Measurements from ENCODE around the gene FUT1.
"Not testable (repeated sequence)": the region's sequence is repeated elsewhere in the genome, so short reads cannot be mapped to it uniquely, and the experiment has no call there.

FUT1 gene

DNA sequence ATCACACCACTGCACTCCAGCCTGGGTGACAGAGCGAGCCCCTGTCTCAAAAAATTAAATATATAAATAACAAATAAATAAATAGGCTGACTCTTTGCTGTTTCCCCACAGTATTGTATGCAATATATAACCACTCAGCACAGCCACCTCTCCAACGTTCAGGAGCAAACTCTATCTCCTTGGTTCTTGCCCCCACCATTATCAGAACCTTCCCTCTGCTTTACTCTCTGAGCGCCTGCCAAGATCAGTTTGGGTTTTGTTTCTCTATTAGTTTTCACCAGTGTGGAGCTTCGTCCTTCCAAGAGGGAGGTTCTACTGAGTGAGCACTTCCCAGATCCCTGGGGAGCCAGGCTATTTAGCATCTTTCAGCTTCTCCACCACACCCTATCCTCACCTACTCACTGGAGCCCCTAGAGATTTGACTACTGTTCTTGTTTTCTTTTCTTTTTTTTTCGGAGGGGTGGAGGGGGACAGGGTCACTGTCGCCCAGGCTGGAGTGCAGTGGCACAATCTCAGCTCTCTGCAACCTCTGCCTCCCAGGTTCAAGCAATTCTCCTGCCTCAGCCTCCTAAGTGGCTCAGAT lies 15.8 kb upstream of the FUT1 start:
- not testable (repeated sequence) for DNase-seq

DNA sequence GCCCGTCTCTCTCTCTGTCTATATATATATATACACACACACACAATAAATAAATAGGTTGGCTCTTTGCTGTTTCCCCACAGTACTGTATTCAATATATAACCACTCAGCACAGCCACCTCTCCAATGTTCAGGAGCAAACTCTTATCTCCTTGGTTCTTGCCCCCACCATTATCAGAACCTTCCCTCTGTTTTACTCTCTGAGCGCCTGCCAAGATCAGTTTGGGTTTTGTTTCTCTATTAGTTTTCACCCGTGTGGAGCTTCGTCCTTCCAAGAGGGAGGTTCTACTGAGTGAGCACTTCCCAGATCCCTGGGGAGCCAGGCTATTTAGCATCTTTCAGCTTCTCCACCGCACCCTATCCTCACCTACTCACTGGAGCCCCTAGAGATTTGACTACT lies 13.4 kb upstream of the FUT1 start:
- DNase-seq = not testable (repeated sequence)

DNA sequence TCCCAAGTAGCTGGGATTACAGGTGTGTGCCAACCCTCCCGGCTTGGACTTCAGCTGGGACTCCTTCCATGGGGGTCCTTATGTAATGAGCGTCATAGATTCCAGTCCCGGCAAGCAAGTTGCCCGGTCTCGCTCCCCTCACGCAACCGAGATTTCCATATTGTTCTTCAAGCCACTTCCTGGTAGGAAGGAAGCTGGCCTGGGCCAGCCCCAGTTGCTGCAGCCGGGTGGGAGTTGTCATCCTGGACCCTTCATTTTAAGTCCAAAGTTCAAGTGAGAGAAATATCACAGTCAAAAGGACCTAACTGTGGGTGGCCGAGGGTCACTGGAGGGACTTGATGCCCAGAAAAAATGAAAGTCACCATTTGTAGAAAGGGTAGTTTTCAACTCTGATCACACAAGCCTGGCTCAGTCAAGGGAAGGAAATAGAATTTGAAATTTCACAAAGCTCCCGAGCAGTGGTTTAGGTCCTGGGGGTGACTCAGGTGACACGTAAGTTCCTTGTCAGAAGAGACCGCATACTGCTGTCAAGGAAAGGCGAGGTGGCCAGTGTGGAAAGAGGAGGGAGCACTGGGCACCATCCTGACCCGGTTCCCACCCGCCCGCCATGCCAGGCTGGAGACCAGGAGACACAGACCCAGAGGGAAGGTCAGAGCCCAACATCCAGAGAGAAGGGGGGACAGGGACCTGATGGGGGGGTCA lies 8.2 kb upstream of the FUT1 start:
- no peak for DNase-seq

DNA sequence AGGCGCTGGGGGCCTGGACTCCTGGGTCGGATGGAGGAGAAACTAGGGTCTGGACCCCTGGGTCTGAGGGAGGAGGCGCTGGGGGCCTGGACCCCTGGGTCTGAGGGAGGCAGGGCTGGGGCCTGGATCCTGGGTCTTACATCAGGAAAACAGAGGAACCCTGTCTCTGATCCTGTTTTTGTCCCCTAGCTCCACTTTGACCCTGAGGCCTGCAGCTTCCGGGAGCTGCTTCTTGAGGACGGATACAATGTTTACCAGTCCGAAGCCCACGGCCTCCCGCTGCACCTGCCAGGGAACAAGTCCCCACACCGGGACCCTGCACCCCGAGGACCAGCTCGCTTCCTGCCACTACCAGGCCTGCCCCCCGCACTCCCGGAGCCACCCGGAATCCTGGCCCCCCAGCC lies 5.3 kb upstream of the FUT1 start:
- no peak for DNase-seq

DNA sequence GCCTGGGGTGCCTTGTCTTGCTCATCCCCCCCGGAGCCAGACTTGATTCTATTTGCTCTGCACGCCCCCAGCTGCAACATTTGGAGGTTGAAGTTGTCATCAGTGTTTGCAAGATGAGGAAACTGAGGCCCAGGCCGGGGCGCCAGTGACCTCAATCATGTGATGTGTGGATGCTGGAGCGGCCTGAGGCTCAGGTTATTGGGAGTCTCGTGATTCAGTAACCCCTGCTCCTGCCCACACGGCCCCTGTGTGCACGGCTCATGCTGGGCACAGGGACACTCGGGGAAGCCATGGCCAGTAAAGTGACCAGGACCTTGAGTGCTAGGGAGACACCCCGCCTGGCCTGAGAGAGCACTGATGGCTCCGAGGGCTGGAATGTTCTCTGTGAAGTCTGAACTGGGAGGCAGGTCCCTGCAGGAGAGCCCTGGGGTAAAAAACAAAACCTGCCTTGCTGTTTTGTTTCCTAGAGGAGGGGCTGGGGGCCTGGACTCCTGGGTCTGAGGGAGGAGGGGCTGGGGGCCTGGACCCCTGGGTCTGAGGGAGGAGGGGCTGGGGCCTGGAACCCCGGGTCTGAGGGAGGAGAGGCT lies 4.7 kb upstream of the FUT1 start:
- DNase-seq = no peak

DNA sequence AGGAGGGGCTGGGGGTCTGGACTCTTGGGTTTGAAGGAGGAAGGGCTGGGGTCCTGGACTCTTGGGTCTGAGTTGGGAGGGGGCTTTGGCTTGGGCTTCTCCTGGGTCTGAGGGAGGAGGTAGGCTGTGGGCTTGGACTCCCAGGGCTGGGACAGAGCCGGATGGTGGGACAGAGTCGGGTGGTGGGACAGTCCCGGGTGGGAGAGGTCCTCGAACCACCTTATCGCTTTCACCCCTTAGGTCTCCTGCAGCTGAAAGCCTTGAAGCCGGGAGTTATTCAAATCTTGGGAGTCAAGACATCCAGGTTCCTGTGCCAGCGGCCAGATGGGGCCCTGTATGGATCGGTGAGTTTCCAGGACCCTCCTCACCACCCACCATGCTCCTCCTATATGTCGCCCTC lies 4.2 kb upstream of the FUT1 start:
- no peak for DNase-seq

DNA sequence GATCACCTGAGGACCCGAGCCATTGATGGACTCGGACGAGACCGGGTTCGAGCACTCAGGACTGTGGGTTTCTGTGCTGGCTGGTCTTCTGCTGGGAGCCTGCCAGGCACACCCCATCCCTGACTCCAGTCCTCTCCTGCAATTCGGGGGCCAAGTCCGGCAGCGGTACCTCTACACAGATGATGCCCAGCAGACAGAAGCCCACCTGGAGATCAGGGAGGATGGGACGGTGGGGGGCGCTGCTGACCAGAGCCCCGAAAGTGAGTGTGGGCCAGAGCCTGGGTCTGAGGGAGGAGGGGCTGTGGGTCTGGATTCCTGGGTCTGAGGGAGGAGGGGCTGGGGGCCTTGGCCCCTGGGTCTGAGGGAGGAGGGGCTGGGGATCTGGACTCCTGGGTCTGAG lies 3.8 kb upstream of the FUT1 start:
- DNase-seq = no peak

DNA sequence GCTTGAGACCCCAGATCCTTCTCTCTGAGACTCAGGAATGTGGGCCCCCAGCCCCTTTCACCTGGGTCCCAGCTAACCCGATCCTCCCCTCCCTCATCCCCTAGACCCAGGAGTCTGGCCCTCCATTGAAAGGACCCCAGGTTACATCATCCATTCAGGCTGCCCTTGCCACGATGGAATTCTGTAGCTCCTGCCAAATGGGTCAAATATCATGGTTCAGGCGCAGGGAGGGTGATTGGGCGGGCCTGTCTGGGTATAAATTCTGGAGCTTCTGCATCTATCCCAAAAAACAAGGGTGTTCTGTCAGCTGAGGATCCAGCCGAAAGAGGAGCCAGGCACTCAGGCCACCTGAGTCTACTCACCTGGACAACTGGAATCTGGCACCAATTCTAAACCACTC lies 3.3 kb upstream of the FUT1 start:
- DNase-seq = no peak

DNA sequence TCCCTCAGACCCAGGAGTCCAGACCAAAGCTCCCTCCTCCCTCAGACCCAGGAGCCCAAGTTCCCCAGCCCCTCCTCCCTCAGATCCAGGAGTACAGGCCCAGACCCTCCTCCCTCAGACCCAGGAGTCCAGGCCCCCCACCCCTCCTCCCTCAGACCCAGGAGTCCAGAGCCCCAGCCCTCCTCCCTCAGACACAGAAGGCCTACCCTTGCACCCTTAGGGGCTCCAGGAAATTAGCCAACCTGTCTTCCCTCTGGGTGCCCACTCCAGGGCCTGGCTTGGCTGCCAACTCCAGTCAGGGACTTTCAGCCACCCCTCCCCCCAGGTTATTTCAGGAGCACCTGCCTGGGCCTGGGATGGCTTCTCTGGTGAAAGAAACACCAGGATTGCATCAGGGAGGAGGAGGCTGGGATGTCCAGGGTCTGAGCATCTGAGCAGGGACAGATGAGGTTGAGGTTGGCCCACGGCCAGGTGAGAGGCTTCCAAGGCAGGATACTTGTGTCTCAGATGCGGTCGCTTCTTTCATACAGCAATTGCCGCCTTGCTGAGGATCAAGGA lies 2.7 kb upstream of the FUT1 start, which contains the start of gene FGF21:
TSS of gene FGF21 (plus strand) at position 441 of the 558 bp plus-strand sequence. CDS start 713 bp downstream, outside the sequence.
- DNase-seq = no peak

DNA sequence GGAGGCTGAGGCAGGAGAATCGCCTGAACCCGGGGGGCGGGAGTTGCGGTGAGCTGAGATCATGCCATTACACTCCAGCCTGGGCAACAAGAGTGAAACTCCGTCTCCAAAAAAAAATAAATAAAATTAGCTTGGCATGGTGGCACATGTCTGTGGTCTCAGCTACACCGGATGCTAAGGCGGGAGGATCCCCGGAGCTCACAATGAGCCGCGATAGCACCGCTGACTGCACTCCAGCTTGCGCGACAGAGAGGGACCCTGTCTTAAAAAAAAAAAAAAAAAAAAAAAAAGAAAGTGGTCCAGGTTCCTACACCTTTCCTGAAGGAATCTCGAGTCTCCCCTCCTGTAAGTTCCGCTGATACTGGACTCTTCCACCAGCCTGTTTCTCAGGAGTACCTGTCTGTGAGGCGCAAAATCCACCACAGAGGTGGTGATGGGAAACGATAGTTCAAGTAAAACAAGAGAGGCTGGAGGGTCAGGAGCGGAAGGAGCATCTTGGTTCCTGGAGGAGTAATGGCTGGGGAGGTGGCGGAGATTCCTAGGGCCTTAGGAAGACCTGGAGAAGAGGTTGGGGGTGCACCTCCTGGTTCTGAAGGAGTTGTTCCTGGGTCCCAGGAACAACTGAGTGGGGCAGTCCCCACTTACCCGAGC lies 471 bp downstream of the FUT1 start:
- no peak for DNase-seq

DNA sequence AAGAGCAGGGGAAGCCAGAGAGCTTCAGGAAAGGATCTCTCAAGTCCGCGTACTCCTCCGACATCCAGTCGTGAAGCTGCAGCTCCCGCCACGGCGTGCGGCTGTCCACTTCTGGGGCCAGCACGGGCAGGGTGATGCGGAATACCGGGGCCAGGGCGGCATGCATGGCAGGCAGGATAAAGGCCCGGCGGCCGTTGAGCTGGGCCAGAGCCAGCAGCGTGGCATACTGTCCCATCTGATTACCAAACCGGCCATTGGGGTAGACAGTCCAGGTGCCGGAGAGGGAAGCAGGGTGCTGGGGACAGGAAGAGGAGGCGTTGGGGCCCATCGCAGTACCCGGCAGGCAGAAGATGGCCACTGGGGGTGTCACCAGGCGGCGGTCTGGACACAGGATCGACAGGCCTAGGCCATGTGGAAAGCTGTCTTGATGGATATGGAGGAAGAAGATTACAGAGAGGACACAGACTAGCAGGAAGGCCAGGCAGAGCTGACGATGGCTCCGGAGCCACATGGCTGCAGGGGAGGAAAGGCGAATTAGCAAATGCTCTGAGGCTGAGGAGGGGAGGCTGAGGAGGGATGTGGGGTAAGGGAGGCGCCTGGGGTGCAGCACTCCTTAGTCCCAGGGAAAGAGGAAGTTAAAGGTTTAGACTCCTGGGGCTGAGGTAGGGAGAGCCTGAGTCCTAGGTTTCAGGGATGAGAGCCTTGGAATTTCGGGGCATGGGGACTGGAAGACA lies 1.5 kb downstream of the FUT1 start:
- no peak for DNase-seq

DNA sequence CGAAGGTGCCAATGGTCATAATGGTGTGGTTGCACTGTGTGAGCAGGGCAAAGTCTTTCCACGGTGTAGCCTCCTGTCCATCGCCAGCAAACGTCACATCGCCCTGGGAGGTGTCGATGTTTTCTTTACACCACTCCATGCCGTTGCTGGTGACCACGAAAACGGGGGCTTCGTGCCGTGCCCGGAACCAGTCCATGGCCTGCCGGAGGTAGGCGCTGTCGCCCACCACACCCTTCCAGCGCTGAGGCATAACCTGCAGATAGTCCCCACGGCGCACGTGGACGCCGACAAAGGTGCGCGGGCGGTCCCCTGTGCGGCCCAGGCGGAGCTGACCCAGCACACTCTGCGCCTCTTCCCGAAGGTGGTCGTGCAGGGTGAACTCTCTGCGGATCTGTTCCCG lies 2.1 kb downstream of the FUT1 start:
- DNase-seq = no peak

DNA sequence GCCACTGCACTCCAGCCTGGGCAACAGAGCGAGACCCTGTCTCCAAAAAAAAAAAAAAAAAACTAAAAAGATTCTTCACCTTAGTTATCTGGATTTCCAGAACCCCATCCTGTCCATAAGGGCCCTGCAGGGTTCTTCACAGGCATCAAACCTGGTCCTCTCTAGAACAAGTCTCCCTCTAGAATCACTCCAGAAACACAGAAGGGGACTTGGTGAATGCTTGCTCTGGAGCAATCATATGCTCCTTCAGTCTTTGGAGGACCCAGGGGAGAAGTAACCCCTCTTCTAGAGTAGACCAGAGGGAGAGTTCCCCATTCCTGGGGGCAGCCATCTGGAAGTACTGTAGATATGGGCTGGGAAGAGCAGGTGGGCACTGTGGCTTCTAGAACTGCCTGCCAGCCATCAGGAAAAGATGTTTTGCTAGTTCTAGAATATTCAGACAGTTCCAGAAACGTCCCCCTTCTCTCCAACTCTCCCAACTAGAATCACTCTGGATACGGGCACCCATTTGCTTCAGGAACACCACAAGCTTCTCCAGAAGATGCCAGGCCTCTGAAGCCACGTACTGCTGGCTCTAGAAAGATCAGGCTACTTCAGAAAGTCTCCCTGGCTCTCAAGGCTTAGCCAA lies 2.8 kb downstream of the FUT1 start:
- no peak for DNase-seq

DNA sequence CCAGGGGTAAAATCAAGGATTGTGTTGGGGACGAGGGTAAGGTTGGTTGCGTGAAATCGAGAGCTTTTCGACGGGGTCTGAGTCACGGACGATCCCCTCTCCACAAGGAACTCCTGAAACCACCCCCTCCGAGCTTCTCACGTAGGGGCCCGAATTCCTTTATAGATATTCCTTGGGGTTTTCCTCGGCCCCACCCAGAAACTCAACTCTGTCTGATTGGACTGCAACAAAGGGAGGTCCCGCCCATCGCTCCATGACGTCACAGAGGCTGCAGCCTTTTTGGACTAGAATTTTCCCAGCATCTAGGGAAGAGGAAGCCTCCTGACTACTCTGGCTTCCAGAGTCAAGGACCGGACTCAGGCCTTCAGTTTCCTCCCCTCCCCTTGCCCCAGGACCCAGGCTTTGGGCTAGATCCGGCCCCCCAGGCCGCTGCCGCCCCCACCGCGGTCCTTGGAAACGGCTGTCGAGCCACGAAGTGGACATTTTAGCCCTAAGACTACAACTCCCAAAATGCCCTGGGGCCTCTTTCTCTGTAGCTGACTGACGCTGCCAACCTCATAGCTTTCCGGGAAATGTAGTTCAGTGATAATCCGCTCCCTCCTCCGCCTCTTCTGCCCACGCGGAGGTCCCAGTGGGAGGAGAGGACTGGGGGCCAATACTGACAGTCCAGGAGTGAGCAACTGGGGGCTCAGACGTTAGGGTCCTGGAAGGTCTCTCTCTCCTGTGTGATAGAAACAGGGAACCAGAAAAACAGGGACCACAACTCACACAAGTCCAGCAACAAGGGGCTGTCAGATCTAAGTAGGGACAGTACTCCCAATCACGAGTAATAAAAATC lies 5.5 kb downstream of the FUT1 start, which contains the start of gene IZUMO1:
TSS of gene IZUMO1 (minus strand) at position 172 of the 838 bp plus-strand sequence. CDS start 1,050 bp downstream, outside the sequence.
- no peak for DNase-seq

DNA sequence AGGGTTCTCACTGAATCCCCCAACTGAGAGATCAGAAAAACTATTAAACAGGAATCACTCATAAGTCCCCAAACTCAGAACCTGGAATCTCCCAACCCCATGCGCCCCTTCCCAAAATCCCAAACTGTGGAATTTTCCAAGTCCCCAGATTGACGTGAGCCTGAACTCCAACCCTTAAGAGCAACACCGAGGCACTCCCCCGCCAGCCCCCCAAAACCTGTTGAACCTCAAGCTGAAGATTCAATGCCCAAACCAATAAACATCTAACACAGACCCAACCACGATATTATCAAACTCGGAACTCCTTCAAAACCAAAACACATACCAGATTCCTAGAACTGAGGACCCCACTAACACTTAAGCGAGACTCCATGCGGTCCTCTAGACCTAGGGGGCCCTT lies 6.3 kb downstream of the FUT1 start:
- no peak for DNase-seq

DNA sequence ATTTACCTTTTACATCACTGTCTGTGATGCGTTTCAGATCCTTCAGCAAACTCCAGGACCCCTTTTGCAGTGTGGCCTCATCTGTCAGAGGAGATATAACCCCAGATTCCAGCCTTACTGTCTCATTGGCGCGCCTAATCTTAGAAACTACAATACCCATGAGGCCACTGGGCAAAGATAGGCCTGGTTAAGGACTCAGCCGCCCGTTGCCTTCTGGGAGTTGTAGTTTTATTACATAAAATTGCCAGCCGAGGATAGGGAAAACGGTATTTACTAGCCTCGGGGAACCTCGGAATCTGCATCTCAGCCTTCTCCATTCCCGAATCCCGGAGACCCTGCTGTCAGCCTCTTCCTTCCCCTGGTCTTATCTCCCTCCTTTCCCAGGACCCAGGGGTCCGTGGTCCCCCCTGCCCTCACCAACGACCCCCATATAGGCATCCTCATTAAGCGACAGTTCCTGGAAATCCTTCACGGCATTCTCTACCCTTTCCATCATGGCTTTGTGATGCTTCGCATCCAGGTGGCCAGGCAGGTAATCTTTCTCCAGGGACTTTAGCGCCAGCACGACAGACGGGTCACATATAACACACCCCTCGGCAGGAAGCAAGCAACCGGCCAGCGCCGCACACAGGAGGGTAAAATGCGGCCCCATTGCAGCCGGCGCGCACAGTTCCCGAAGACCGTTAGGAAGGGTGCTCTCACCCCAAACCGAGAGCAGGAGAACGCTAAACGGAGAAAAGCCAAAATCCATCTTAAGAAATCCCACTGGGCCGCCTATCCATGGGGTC lies 7.0 kb downstream of the FUT1 start:
- DNase-seq = peak; percentile 45

DNA sequence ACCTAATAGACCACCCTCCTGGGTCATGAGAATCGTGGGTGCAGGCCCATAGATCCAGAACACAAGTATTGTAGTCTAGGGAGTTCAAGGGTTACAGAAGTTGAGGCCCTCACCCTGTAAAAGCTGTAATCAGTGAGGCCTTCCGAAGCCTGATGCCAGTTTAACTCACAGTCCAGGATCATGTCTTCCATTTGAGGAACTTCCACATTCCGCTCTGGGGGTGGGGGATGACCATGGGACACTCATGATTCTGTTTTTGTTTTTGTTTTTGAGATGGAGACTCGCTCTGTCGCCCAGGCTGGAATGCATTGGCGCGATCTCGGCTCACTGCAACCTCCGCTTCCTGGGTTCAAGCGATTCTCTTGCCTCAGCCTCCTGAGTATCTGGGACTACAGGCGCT lies 10.3 kb downstream of the FUT1 start:
- DNase-seq = no peak

DNA sequence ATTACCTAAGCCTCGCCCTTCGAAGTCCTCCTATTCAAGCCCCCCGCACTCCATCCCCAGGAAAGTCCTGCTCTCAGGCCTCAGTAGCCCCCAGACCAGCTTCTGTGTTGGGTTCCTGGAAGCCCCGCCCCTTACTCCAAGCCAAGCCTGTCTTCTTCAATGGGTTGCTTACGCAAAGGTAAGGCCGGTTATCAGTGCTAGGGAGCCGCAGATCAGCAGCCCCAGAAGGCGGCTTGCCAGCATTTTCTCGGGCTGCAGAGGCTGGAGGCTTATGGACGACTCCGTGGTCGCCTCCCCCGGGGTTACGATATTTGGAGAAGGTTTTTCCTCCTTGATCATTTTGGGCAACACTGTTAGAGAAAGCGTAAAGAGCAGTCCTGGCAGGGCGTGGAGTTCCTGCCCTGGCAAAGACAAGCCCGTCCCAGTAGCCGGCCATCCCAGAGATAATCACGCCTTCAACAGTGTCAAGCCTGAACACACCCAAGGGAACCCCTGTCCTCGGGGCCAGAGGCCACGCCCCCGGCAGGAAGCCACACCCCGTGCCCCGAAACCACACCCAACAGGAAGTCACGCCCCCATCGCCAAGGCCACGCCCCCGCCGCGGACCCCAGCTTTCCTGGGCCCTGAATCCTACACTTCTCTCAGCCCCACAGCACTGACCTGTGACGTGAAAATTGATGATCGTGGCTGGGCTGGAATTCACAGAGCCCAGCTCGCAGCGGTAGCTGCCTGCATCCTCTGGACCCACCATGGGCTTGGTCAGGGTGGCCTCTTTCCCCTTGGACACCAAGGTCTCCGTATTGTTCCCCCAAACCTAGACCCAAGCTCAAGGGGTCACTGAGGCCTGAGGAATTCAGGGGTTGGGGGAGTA lies 11.1 kb downstream of the FUT1 start:
- no peak for DNase-seq

DNA sequence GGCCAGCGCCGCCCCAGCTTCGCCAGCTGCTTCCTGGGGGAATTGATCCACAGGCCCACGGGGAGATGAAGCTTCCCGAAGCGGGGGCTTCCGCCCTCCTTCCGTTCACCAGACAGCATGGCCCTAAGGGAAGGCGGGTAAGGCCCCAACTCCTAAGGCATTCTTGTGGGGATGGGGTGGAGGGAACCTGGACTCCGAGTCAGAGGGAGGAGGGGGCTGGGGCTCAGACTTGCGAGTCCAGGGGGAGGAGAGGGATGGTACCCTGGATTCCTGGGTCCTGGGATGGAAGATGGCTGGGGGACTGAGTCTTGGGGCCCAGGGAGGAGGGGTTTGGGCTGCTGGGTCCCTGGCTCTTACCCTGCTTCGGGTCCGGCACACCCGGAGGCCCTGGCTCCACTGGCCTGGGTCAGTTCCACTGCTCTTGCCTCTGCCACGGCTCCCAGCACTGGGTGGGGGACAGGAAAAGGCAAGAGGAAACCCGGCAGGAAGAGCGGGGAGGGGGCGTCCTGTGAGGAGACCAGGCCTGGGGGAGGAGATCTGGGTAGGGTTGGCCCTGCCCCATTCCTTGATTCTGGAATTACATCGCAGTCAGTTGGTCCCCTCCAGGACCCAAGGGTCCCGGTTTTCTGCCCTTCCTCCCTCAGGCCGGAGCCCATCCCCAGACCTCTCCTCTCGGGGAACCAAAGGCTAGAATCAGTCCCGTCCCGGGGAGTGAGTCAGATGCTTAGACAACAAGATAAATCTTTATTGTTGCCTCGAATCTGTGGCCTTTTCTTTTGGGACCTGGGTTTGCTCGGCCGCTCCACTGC lies 12.1 kb downstream of the FUT1 start, which contains the start of gene RASIP1:
TSS of gene RASIP1 (minus strand) at position 447 of the 809 bp plus-strand sequence. CDS start at position 119, 328 bp downstream.
- peak; percentile 18 for DNase-seq

Measured in COR-L47 (cell line).